ENCODE measurements around the gene CABS1. TPM values are rescaled to one million over a fixed set of nuclear protein-coding genes. Genes with fewer than 3 reads are reported as not detected.

Gene CABS1
- total RNA-seq (not detected), total RNA-seq (0 to 0.06 (median 0) reads per million in 172 experiments)
- polyA plus RNA-seq (2013, experiment 1 of 2) = not detected
- polyA plus RNA-seq (2013, experiment 2 of 2) = not detected

DNA sequence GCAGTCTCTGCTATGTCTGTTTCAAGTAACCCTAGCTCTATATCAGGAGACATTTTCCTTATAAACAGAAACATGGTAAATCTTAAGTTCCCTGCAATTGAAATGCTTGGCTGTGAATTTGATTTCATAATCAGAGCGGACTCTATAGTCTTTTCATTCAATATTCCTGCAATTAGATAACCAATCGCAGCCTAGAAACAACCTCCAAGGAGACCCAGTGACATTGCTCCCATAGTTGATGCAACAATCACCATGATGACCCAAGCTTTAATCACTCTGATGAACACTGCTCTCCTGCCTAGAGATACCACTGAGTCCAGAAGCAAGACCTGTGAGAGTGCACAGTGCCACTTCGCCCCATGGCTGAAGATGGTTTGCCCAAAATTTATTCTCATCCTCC lies at the start of gene CABS1:
CABS1 (plus strand) TSS at position 301 of the 400 bp plus-strand sequence; CDS start at position 360, 59 bp downstream.
- Mint-ChIP-seq H3K36me3 (ENCODE audit: low read depth) (no peaks in the 10 kb centered on the region), H3K4me3 (no peak within 1 kb of the TSS), H3K27me3 (no peaks in the 10 kb centered on the region), H3K9me3 (no peaks in the 10 kb centered on the region), H3K4me1 (ENCODE audit: low read depth) (no peaks in the 10 kb centered on the region), H3K27ac (no peak within 1 kb of the TSS)
- DNase-seq (no peak), ATAC-seq (ENCODE audit: poor library complexity) (no peak)
- ChIA-PET CTCF (no interaction called here), POLR2A (no interaction called here)
- TF ChIP-seq CTCF (IDR thresholded peaks at IDR 0.05) = no peak
- no peaks in the 10 kb centered on the region for H3K36me3 ChIP-seq (ENCODE audit: insufficient read depth, low read length)
- no peaks in the 10 kb centered on the region for H3K4me1 ChIP-seq (ENCODE audit: insufficient read depth, low read length)
- no peak within 1 kb of the TSS for H3K27ac ChIP-seq (ENCODE audit: low read depth in 1 of 2, low read length in 2 of 2)
- H3K9me3 ChIP-seq (ENCODE audit: control insufficient read depth in 1 of 2, insufficient read depth in 1 of 2, low read length in 2 of 2) = no peaks in the 10 kb centered on the region
- no peak within 1 kb of the TSS for H3K4me3 ChIP-seq (ENCODE audit: low read length)
- intact Hi-C loops (cut with DNase I, micrococcal nuclease) = no loop called here
- no peaks in the 10 kb centered on the region for H3K27me3 ChIP-seq (ENCODE audit: control insufficient read depth in 1 of 2, insufficient read depth in 2 of 2, low read length in 2 of 2)

DNA sequence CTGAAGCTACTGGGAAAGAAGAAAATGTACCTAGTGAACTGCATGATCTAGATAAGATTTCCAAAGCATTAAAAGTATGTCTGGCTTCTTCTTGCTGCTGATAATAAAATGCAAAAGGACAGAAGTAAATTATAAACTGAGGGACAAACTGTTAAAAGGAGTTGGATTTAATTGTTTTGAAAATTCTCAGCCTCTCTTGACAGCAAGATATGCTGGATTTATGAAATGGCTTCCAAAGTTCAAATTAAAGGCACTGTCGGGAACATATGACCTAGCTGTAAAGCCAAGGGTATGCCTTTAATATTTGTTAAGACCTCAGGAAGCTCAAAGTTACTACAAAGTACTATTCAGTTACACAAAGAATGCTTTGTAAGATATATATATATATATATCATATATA lies 46.1 kb upstream of the CABS1 start:
- TF ChIP-seq CTCF (IDR thresholded peaks at IDR 0.05) = no peak
- peaks cover 8% of the 10 kb centered on the region for H3K9me3 Mint-ChIP-seq
- intact Hi-C loops (cut with DNase I, micrococcal nuclease) = no loop called here
- Histone ChIP-seq H3K36me3 (ENCODE audit: insufficient read depth, low read length) (no peaks in the 10 kb centered on the region), H3K4me1 (ENCODE audit: insufficient read depth, low read length) (no peaks in the 10 kb centered on the region), H3K27me3 (ENCODE audit: control insufficient read depth in 1 of 2, insufficient read depth in 2 of 2, low read length in 2 of 2) (no peaks in the 10 kb centered on the region), H3K4me3 (ENCODE audit: low read length) (no peak overlapping the region), H3K27ac (ENCODE audit: low read depth in 1 of 2, low read length in 2 of 2) (no peak overlapping the region), H3K9me3 (ENCODE audit: control insufficient read depth in 1 of 2, insufficient read depth in 1 of 2, low read length in 2 of 2) (no peaks in the 10 kb centered on the region)
- POLR2A ChIA-PET = no interaction called here
- H3K27ac Mint-ChIP-seq = no peak overlapping the region
- no peak for DNase-seq
- no peak for ATAC-seq (ENCODE audit: poor library complexity)
- CTCF ChIA-PET = no interaction called here
- H3K27me3 Mint-ChIP-seq = no peaks in the 10 kb centered on the region
- H3K4me1 Mint-ChIP-seq (ENCODE audit: low read depth) = no peaks in the 10 kb centered on the region
- no peaks in the 10 kb centered on the region for H3K36me3 Mint-ChIP-seq (ENCODE audit: low read depth)
- no peak overlapping the region for H3K4me3 Mint-ChIP-seq

DNA sequence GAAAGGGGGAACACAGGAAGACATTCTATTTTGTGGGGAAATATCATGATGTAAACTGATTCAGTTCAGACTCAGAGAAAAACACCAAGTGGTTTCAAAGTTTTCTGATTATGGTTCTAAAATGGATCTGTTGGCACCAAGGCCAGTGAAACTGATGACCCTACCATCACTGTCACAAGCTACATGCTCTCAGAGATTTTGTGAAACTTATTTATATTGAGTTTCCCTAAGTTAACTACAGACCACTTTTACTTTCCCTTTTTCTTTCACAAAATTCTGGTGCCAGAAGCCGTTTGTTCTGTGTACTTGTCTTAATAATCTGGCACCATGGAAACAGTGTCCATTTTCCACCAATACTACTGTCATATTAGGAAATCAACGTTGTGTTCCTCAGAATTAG lies 43.4 kb upstream of the CABS1 start:
- POLR2A ChIA-PET = no interaction called here
- Histone ChIP-seq H3K27ac (ENCODE audit: low read depth in 1 of 2, low read length in 2 of 2) (no peak overlapping the region), H3K4me3 (ENCODE audit: low read length) (no peak overlapping the region), H3K36me3 (ENCODE audit: insufficient read depth, low read length) (no peaks in the 10 kb centered on the region), H3K27me3 (ENCODE audit: control insufficient read depth in 1 of 2, insufficient read depth in 2 of 2, low read length in 2 of 2) (no peaks in the 10 kb centered on the region), H3K9me3 (ENCODE audit: control insufficient read depth in 1 of 2, insufficient read depth in 1 of 2, low read length in 2 of 2) (no peaks in the 10 kb centered on the region), H3K4me1 (ENCODE audit: insufficient read depth, low read length) (no peaks in the 10 kb centered on the region)
- DNase-seq = no peak
- Mint-ChIP-seq H3K4me3 (no peak overlapping the region), H3K27ac (no peak overlapping the region), H3K27me3 (no peaks in the 10 kb centered on the region), H3K36me3 (ENCODE audit: low read depth) (no peaks in the 10 kb centered on the region), H3K4me1 (ENCODE audit: low read depth) (no peaks in the 10 kb centered on the region), H3K9me3 (peaks cover 8% of the 10 kb centered on the region)
- intact Hi-C loops (cut with DNase I, micrococcal nuclease) = no loop called here
- TF ChIP-seq CTCF (IDR thresholded peaks at IDR 0.05) = no peak
- no peak for ATAC-seq (ENCODE audit: poor library complexity)
- CTCF ChIA-PET = no interaction called here
